NCI-H524 treated with DMSO at 0.1 percent for 48 hours (cell line): ENCODE data around the gene GABBR2.

Experiments used
- DNase-seq: peaks from one replicate; lab custom pipeline; 2025; lab: John Stamatoyannopoulos, UW

GABBR2 gene

DNA sequence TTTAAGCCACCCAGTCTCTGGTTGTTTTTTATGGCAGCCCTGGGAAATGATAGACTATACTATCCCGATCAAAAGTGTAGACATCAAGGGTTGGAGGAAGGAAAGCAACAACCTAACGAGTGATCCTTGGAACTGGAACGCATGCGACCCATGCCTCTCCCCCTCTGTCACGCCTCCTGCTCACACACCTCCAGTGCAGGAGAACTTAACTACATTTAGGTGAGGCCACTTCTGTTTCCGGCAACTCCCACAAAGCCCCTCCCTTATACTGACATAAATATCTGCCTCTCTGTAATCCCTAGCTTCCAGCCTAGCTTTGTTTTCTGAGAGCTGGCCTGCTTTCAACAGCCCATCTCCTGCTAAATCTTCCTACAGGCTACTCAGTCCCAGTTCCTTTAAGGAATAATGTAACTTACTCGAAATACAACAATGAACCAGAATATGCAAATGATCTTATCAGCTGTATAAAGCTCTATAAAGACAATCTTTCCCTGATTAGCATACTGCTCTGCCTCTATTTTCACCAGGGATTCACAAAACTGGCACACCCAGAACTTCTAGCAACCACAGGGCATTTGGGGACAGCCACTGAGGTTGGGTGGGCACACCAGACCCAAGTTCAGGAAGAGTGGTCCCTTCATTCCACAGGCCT lies 73.9 kb downstream of the GABBR2 start:
- DNase-seq = no peak

DNA sequence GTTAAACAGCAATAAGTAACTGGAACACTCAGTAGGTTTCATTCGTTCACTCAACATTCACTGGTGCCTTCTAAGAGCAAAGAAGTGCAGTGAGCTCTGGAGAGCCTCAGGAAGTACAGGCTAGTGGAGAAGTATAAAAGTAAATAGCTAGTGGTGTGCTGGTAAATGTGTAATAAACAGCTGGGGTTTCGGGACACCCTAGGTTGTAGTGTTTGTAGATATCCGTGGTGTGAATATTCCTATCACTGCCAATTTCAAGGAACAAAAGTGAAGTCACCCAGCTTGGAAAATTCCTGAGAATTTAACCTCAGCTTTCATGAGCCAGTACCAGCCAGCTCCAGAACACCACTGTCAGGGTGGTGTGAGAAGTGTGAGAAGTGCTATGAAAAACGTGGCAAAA lies 75.9 kb downstream of the GABBR2 start:
- no peak for DNase-seq

DNA sequence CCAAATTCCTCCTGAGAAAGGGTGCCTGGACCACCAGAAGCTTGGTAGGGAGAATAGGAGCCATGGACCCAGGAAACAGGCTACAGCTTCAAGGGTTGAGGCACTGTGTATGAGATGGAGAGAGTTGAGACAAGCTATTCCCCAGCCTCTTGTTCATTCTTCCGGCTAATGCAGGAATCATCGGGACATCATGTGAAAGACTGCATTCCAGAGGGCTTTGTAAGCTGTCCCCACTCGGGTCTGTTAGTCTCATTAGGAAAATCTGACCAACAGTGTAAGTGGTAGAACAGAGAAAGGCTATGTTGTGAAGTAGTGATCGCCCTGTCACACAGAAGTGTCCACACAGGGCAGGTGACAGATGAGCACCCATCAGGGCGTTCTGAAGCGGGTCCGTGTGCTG lies 81.4 kb downstream of the GABBR2 start:
- no peak for DNase-seq

DNA sequence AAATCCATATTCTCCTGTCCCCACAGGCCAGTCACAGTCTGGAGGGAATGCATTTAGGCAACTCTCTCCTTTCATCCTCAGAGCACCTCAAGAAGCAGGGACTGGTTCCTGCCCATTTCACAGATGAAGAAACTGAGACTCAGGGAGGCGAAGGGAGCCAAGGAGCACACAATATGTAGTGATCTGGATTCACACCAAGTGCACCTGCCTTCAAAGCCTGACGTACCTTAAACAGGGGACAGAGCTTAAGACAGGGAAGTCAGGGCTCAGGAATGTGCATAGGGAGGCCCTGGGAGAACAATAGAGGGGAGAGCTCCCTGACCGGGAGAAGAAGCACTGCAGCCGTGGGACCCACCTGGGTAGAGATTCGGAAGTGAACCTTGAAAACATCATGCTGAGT lies 83.0 kb downstream of the GABBR2 start:
- no peak for DNase-seq

DNA sequence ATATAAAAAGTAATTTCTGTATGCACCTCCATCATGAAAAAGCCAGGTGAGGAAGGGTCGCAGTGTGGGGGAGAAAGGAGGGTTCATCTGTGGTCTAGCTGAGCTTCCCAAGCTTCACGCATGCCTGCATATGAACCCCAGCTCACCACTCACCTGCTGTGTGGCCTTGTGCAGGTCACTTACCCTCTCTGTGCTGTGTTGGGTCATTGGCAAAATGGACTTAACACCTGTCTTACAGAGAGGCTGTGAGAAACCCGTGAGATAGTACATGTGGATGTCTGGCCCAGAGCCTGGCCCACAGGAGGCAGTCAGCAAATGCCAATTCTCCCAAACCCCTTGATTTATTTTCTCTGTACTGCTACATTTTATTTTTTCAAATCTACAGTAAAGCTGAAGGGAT lies 88.9 kb downstream of the GABBR2 start:
- no peak for DNase-seq

DNA sequence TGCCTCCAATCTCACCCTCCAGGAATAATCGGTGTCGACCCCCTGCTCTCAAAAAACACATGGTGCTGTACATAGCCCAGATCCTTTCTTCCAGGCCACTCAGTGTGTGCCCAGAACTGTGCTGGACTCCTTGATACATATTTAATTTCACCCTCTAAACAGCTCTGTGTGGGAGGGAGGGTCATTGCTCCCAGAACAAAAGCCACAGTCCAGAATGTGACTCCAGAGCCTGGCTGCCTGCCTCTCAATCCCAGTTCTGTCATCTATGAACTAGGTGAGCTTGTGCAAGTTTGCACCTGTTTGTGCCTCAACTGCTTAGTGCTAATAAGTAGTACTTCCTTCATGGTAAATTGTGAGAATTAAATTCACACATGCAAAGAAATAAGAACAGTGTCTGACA lies 93.1 kb downstream of the GABBR2 start:
- DNase-seq = no peak

DNA sequence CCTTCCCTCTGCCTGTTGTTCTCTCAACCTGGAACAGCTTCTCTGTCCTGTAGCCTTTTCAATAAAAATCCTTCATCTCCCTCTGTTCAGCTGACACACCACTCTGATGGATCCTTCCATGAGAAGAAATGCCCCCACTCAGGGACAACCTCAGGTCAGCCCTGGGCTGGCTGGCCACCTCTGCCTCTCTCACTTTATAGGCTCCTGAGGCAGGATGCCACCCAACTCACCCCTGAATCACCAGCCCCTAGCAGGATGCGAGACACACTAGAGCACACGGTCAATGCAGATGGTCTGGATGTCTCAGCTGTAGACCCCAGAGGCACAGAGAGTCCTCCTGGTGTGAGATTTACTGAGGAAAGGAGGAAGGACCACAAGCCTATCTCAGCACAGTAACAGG lies 93.8 kb downstream of the GABBR2 start:
- DNase-seq = no peak

DNA sequence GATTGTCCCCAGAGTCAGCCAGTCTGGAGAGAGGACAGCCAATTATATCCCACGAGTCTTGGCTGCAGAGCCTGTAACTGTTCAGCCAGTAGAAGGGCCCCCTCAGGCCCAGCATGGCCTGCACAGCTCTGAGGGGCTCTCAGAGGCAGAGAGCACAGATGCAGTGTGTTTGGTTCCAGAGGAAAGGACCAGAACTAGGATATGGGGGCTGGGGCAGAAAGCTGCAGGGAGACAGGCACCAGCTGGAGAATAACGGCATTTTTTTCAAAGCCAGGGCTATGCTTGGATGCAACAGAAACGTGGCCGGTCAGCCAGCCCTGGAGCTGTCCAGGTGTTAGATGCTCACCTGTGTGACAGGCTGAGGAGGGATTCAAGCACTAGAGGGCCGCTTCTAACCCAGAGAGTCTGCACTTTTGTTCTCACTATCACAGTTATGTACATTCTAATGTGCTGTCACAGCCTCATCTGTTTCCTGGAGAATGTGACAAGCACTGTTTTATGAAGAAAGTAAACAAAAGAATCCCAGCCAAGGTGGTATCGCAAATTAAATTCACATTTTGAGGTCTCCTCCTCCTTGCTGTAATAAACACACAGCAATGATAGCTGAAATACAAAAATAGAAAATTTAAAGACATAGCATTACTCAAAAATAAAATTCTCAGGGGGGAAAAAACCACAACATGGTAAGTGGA lies 96.5 kb downstream of the GABBR2 start:
- DNase-seq = no peak

DNA sequence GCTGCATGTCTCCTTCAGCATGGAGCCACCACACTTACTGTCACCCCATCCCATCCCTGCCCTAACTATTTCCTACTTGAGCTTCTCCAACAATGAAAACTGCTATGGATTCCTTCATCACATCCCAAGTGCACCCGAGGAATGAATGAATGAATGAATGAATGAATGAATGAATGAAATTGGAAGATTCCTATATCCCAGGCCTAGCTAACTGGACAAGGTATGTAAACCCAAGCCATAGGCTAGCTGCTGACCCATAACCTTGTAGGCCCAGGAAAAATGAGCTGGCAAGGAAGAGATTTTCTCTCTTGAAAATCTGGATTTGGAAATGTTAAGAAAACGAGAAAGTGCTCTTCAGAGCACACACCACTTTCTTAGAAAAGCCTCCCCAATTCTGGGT lies 97.4 kb downstream of the GABBR2 start:
- no peak for DNase-seq

DNA sequence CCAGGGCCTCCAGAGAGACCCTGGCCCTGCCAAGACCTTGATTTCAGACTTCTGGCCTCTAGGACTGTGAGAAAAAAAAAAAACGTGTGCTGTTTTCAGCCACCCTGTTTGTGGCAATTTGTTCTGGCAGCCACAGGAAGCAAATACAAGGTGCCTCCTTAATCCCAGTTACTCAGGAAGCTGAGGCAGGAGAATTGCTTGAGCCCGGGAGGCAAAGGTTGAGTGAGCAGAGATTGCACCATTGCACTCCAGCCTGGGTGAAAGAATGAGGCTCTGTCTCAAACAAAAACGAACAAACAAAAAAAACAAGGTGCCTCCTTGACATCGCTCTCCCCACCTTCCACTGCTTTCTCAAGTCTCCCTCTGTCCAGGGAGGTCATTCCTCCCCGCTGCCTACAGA lies 98.0 kb downstream of the GABBR2 start:
- DNase-seq = no peak

DNA sequence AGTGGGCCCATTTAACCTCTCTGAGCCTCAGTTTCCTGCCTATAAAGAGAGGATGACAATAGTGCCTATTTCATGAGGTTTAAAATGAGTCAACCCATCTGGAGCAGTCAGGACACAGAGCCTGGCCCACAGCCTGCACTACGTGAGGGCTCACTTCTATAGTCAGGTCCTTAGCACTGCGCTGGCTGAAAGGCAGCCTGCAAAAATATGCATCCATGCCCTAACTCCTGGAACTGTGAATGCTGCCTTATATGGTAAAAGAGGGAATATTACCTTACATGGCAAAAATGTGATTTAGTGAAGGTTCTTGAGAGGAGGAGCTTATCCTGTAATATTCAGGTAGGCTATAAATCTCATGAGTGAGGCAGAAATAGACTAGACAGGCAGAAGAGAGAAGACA lies 98.5 kb downstream of the GABBR2 start:
- DNase-seq = no peak

DNA sequence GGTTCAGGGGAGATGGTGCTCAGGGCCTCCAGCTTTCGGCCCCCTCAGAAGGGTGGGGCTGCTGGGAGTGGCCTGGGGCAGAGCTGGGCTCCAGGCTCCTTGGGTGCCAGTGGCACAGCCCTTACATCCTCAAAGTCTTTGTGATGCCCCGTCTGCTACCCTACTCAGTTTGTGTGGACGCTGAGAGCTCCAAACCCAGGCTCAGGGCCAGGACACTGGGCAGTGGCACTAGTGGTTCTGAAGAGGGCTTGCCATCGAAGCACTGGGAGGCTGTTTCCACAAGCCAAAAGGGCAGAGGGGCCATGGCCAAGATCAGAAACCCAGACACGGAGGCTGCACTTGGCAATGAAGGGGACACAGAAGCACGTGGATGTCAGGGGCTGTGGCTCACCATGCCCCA lies 99.1 kb downstream of the GABBR2 start:
- no peak for DNase-seq

DNA sequence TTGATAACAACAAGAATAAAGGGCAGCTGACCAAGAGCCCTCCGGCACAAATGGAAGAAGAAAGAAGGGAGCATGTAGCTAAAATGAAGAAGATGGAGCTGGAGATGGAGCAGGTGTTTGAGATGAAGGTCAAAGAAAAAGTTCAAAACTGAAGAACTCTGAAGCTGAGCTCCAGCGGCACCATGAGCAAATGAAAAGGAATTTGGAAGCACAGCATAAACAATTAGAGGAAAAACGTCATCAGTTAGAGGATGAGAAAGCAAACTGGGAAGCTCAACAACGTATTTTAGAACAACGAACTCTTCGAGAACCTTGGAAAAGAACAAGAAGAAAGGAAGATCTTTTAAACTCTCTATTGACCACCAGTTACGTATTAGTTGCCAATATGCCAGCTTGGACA lies 100.9 kb downstream of the GABBR2 start:
- DNase-seq = no peak

DNA sequence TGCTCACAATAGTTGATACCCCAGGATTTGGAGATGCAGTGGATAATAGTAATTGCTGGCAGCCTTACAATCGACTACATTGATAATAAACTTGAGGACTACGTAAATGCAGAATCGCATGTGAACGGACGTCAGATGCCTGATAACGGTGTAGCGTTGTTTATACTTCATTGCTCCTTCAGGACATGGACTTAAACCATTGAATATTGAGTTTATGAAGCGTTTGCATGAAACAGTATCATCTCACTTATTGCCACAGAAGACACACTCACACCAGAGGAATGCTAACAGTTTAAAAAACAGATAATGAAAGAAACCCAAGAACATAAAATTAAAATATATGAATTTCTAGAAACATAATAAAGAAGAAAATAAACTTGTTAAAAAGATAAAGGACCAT lies 101.6 kb downstream of the GABBR2 start:
- no peak for DNase-seq

DNA sequence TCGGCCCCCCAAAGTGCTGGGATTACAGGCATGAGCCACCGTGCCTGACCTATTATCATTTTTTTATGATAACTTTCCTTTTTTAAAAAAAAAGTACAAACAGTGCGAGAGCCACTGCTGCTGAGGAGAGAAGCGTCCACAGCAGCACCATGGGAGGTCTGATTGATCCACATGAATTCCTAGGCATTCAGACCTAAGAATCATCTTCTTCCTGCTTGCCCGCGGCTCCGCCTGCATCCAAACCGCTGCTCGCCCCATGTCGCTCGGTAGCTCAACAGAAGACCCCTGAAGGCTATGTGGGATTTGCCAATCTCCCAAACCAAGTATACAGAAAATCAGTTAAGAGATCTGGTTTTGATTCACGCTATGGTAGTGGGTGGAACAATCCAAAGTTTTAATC lies 102.0 kb downstream of the GABBR2 start:
- DNase-seq = no peak

DNA sequence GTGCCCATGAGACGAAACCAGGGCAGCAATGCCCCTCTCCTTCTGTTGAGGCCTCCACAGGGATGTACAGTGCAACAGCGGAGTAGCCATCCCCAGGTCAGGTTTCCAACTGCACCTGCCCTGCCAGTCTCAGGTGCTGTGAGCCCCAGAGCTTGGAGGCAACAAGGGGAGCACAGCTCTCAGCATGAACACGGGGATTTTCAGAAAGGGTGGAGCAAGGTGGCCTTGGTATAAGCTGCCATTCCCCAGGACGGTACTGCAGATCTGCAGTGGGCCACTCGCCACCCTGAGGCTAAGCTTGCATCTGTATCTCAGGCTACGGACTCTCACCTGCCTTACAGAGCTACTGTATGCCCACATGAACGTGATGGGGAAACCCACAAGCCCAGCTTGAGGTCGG lies 103.6 kb downstream of the GABBR2 start:
- no peak for DNase-seq

DNA sequence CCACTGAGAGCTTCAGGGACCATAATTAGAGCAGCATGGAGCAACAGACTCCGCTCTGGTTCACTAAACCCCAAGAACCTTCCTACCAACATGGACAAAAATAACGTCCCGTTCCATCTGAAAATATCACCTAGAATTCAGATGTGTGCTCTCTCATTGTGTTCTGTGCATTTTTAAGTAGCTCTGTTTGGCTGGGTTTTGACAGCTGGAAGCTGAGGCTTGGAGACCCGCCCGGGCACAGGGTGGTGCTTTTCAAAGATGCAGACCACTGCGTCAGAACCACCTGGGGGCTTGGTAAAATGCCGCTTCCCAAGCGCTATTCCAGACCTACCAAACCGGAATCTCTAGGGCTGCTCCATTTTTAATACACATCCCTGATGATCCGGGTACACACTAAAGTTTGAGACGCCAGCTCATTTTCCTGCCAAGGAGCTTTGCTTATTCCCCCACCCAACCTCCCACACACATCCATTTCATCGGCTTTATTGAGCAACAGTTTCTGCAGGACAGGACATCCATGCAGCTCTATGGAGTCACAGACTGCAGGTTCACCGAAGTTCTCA lies 104.8 kb downstream of the GABBR2 start:
- no peak for DNase-seq

DNA sequence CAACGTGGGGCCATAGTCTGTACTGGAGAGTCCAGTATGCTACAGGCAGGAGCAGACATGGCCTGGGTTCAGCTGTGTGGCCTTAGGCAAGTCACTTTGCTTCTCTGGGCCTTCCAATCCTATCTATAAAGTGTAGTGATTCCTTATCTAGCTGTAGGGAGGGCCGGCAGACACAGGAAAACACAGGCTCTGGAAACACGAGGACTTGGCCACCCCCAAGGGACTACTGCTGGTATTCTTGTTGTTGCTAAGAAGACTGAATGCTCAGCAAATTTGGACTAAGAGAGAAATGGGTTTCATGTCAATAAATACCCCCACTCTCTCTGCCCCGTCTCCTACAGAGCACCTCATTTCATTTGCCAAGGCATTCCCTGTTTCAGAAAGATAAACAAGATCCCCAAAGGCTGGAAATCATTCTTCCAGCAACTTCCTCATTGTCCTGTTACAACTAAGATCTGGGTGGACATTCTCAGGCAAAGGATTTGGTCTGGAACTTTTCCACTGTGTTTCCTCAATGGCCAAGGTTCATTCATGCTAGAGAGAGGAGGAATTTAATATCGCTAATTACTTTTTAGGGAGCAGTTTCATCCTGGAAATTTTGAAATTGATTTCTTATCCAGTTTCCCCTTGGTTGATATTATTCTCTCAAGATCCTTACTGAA lies 105.8 kb downstream of the GABBR2 start:
- DNase-seq = no peak

DNA sequence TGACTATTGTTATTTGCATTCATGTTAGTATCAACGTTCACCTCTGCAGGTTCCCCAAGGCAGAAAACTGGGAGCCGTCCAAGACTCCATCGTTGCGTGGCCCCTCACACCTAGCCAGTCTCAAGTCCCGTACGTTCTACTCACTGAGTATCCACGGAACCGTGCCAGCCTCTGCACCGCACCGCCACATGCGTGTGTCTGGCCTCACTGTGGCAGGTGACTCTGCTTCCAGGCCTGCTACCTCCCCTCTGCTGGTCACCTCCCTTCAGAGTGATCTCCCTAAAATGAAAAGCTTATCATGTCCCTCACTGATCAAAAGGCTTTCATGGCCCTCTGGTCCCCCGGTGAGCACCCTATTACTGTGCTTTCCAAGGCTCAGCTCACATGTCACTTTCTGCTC lies 108.1 kb downstream of the GABBR2 start:
- no peak for DNase-seq

DNA sequence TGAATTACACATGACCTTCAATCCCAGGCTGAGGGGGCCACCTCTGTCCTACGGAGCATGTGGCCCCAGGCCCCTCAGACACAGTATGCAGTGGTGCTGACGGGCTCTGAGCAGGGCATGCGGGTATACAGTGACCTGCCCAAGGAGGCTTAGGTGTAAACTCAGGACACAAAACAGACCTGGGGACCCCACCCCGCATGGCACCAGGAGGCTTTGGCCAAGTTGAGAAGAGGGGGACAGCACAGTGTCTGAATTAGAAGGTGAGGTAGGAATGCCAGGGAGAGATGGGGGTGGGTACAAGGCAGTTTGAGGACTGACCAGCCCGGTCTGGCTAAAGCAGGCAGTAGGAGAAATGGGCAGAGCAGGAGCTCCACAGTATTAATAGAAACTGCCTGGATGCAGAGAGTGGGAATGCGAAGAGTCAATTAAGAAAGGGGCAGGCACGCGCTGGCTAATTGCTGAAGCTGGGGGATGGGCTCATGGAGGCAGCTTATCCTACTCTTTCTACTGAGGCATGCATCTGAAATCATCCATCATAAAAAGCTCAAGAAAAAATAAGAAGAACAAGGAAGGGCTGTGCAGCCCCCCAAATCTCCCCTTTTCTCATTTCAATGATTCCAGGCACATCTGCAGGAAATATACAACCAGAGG lies 109.0 kb downstream of the GABBR2 start:
- no peak for DNase-seq

DNA sequence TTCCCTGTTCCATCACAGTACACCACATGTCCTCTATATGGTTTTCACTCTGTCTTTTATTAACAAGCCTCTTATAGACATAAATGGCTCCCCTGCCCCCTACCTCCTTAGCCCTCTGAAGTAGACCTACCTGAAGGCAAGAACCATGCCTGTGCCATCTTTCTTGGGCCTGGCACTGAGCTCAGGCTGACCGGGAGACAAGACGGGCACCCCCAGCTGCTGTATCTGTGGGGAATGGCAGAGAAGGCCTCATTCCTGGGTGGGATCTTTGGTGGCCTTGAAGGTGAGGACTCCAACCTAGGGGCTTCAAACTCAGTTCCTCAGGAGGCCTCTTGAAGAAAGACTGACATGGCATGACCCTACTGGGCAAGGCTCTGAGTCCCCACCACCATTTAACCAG lies 109.9 kb downstream of the GABBR2 start:
- DNase-seq = no peak

DNA sequence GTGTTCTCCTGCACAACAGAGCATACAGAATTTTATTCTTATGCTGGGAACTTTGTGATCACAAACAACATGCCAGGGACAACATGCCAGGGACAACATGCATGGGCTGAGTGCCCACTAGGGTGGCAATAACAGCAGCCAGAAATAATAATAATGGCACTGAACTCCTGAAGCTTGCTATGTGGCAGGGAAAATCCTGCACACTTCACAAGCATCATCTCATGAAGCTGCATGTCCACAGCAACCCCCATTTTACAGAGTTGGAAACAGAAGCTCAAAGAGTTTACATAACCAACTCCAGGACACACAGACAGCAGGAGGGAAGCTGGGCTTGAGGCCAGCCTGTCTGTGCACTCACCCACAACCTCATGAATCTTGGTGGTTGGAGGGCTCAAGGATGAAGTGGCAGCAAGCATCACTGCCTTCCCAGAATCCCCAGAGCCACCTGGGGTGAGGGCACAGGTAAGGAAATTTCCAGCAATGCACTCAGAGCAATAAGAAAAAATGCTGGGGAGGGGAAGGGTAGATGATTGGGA lies 111.4 kb downstream of the GABBR2 start:
- no peak for DNase-seq

DNA sequence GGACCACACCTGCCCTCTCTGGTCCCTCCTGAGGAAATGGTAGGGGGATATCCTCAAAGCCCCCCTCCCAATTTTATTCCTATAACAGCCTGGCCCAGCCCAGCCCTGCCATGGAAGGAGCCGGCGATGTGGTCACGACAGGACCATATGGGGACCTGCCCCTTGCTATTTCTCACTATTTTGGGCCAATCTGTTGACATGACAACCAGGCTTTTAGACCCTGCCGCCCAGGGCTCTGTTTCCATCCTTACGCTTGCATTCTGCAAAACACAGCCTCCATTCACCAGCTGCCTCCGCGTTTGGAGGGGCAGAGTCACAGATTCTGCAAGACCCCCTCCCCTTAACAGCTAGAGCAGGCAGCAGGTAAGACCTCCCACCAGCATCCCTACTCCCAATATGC lies 112.2 kb downstream of the GABBR2 start:
- no peak for DNase-seq
